Type B pancreatic cell (in vitro differentiated cells): ENCODE measurements around the gene MOGAT1. TPM values are rescaled to one million over a fixed set of nuclear protein-coding genes. Genes with fewer than 3 reads are reported as not detected.

Experiments
- DNase-seq: peaks from one replicate; pipeline ENCODE4 v3.0.0; 2021; ENCODE audit warnings: mixed read lengths; ENCODE audit not compliant: unreplicated experiment; ENCODE audit errors: extremely low spot score
- H3K27ac Mint-ChIP-seq: 2 replicates; pipeline ENCODE4 v1.8.0; 2021; ENCODE audit warnings: mild to moderate bottlenecking, mixed read lengths
- H3K27me3 Mint-ChIP-seq: 2 replicates; pipeline ENCODE4 v1.8.0; 2021; ENCODE audit warnings: mixed read lengths
- H3K36me3 Mint-ChIP-seq: 2 replicates; pipeline ENCODE4 v1.8.0; 2021; ENCODE audit warnings: mixed read lengths
- H3K4me1 Mint-ChIP-seq: one replicate; pipeline ENCODE4 v1.8.0; 2021; ENCODE audit warnings: mixed read lengths; ENCODE audit not compliant: unreplicated experiment
- H3K4me3 Mint-ChIP-seq: 2 replicates; pipeline ENCODE4 v1.8.0; 2021; ENCODE audit warnings: mild to moderate bottlenecking, mixed read lengths
- H3K9me3 Mint-ChIP-seq: 2 replicates; pipeline ENCODE4 v1.8.0; 2021; ENCODE audit warnings: mixed read lengths
- CTCF ChIP-seq: fragments of 200-600 bp; sonication (generic); conservative IDR thresholded peaks from 2 replicates; pipeline ENCODE4 v1.5.0; 2021; ENCODE audit warnings: antibody characterized with exemption, mild to moderate bottlenecking
- total RNA-seq: library from RNA; stranded (reverse); gene quantifications from 2 replicates; pipeline ENCODE4 v1.2.1, GENCODE V29; 2021; ENCODE audit warnings: low replicate concordance

MOGAT1 gene
- total RNA-seq, 1 donor from 2014 or later: not detected

- no peaks in the 10 kb centered on the region for H3K4me1 Mint-ChIP-seq
- no peaks in the 10 kb centered on the region for H3K9me3 Mint-ChIP-seq
- no peaks in the 10 kb centered on the region for H3K27me3 Mint-ChIP-seq
- no peak overlapping the region for H3K4me3 Mint-ChIP-seq
- DNase-seq: no peak
- TF ChIP-seq CTCF: no peak
- peaks cover 42% of the 10 kb centered on the region for H3K36me3 Mint-ChIP-seq
- H3K27ac Mint-ChIP-seq: no peak overlapping the region
Observed at GRCh38 chr2:222635295-222635694, 36.2 kb upstream of the MOGAT1 start.

GRCh38 chr2:222637067-222637466 lies 34.4 kb upstream of the MOGAT1 start:
- Mint-ChIP-seq H3K4me3 (no peak overlapping the region), H3K36me3 (peaks cover 39% of the 10 kb centered on the region), H3K27me3 (no peaks in the 10 kb centered on the region), H3K9me3 (no peaks in the 10 kb centered on the region), H3K27ac (no peak overlapping the region), H3K4me1 (no peaks in the 10 kb centered on the region)
- DNase-seq: no peak
- TF ChIP-seq CTCF: no peak

- Mint-ChIP-seq H3K4me3 (no peak overlapping the region), H3K27ac (no peak overlapping the region), H3K36me3 (peaks cover 32% of the 10 kb centered on the region), H3K27me3 (no peaks in the 10 kb centered on the region), H3K9me3 (no peaks in the 10 kb centered on the region), H3K4me1 (no peaks in the 10 kb centered on the region)
- no peak for TF ChIP-seq CTCF
- DNase-seq: no peak
Observed at GRCh38 chr2:222641336-222641735, 30.1 kb upstream of the MOGAT1 start.

GRCh38 chr2:222643134-222643533 lies 28.3 kb upstream of the MOGAT1 start:
- no peak for DNase-seq
- Mint-ChIP-seq H3K27me3 (no peaks in the 10 kb centered on the region), H3K4me3 (no peak overlapping the region), H3K9me3 (no peaks in the 10 kb centered on the region), H3K36me3 (peaks cover 23% of the 10 kb centered on the region), H3K4me1 (no peaks in the 10 kb centered on the region), H3K27ac (no peak overlapping the region)
- TF ChIP-seq CTCF: no peak

- H3K27me3 Mint-ChIP-seq: no peaks in the 10 kb centered on the region
- H3K4me1 Mint-ChIP-seq: no peaks in the 10 kb centered on the region
- no peaks in the 10 kb centered on the region for H3K9me3 Mint-ChIP-seq
- no peak for DNase-seq
- H3K4me3 Mint-ChIP-seq: no peak overlapping the region
- H3K27ac Mint-ChIP-seq: no peak overlapping the region
- H3K36me3 Mint-ChIP-seq: peaks cover 16% of the 10 kb centered on the region
- TF ChIP-seq CTCF: no peak
Observed at GRCh38 chr2:222646008-222646407, 25.4 kb upstream of the MOGAT1 start.

- no peak overlapping the region for H3K4me3 Mint-ChIP-seq
- peaks cover 10% of the 10 kb centered on the region for H3K36me3 Mint-ChIP-seq
- no peak overlapping the region for H3K27ac Mint-ChIP-seq
- no peaks in the 10 kb centered on the region for H3K9me3 Mint-ChIP-seq
- DNase-seq: no peak
- H3K4me1 Mint-ChIP-seq: peaks cover 19% of the 10 kb centered on the region
- TF ChIP-seq CTCF: no peak
- no peaks in the 10 kb centered on the region for H3K27me3 Mint-ChIP-seq
Observed at GRCh38 chr2:222649801-222650200, 21.7 kb upstream of the MOGAT1 start.
